ENCODE results near the gene METTL8. TPM values are rescaled to one million over a fixed set of nuclear protein-coding genes. Genes with fewer than 3 reads are reported as not detected.
A peak's percentile ranks its signal among the peaks of the same experiment; 100 is the strongest.

Gene METTL8
- total RNA-seq, 2 experiments from 2014 or later: 43.4 to 44.8 TPM

- Mint-ChIP-seq H3K27ac (no peak overlapping the region), H3K9me3 (peaks cover 3% of the 10 kb centered on the region), H3K4me1 (ENCODE audit: low read depth) (peaks cover 28% of the 10 kb centered on the region), H3K27me3 (no peaks in the 10 kb centered on the region), H3K4me3 (no peak overlapping the region), H3K36me3 (ENCODE audit: low read depth) (peaks cover 16% of the 10 kb centered on the region)
- no peak for ATAC-seq
- intact Hi-C loops (cut with micrococcal nuclease): loop anchor here (10.0 kb wide), 1 partner anchor 86 kb away; no protein-coding TSS in a partner anchor
- ChIA-PET CTCF (interaction anchor here (0.6 to 1.0 kb wide), 3 partner anchors 22 to 438 kb away, joined by 3 read pairs; no protein-coding TSS in a partner anchor), POLR2A (interaction anchor here (1.1 to 1.6 kb wide), 4 partner anchors 20 to 252 kb away, joined by 3 to 4 read pairs (median 3); no protein-coding TSS in a partner anchor)
- no peak for TF ChIP-seq CTCF (IDR thresholded peaks at IDR 0.05)
- no peak for DNase-seq
These were observed 22.6 kb downstream of the METTL8 start for GRCh38 chr2:171411214-171411613.

- ATAC-seq: no peak
- no peak for DNase-seq
- Mint-ChIP-seq H3K4me1 (ENCODE audit: low read depth) (peaks cover 23% of the 10 kb centered on the region), H3K4me3 (no peak overlapping the region), H3K36me3 (ENCODE audit: low read depth) (peaks cover 12% of the 10 kb centered on the region), H3K27me3 (no peaks in the 10 kb centered on the region), H3K9me3 (peaks cover 3% of the 10 kb centered on the region), H3K27ac (no peak overlapping the region)
- intact Hi-C loops (cut with micrococcal nuclease): loop anchor here (10.0 kb wide), 1 partner anchor 86 kb away; no protein-coding TSS in a partner anchor
- ChIA-PET POLR2A (interaction anchor here (1.1 to 1.6 kb wide), 5 partner anchors 19 to 252 kb away, joined by 3 to 8 read pairs (median 3); partner anchors contain the start of genes DCAF17 and METTL8), CTCF (interaction anchor here (0.8 to 1.0 kb wide), 2 partner anchors 22 to 438 kb away, joined by 3 read pairs; no protein-coding TSS in a partner anchor)
- TF ChIP-seq CTCF (IDR thresholded peaks at IDR 0.05): no peak
These were observed 23.2 kb downstream of the METTL8 start for GRCh38 chr2:171410624-171411023.

GRCh38 chr2:171410101-171410500 is 23.7 kb downstream of the METTL8 start:
- H3K27ac Mint-ChIP-seq: no peak overlapping the region
- H3K9me3 Mint-ChIP-seq: peaks cover 3% of the 10 kb centered on the region
- DNase-seq (no peak), ATAC-seq (no peak)
- no peak overlapping the region for H3K4me3 Mint-ChIP-seq
- peaks cover 27% of the 10 kb centered on the region for H3K4me1 Mint-ChIP-seq (ENCODE audit: low read depth)
- TF ChIP-seq CTCF (IDR thresholded peaks at IDR 0.05): no peak
- CTCF ChIA-PET: interaction anchor here (1.0 kb wide), 1 partner anchor 21 kb away, joined by 3 read pairs; no protein-coding TSS in a partner anchor
- H3K36me3 Mint-ChIP-seq (ENCODE audit: low read depth): peaks cover 15% of the 10 kb centered on the region
- intact Hi-C loops (cut with micrococcal nuclease): loop anchor here (10.0 kb wide), 1 partner anchor 85 kb away; no protein-coding TSS in a partner anchor
- H3K27me3 Mint-ChIP-seq: no peaks in the 10 kb centered on the region
- POLR2A ChIA-PET: interaction anchor here (1.1 to 1.6 kb wide), 4 partner anchors 23 to 251 kb away, joined by 3 to 8 read pairs (median 3); partner anchors contain the start of genes DCAF17 and METTL8

GRCh38 chr2:171409436-171409971 is 24.3 kb downstream of the METTL8 start:
- CTCF ChIA-PET: interaction anchor here (0.6 kb wide), 1 partner anchor 442 kb away, joined by 3 read pairs; no protein-coding TSS in a partner anchor
- no peak for TF ChIP-seq CTCF (IDR thresholded peaks at IDR 0.05)
- peak overlapping the region; percentile 32 for H3K27ac Mint-ChIP-seq

GRCh38 chr2:171407676-171408044 is 26.1 kb downstream of the METTL8 start:
- no peak overlapping the region for H3K4me3 Mint-ChIP-seq
- no peaks in the 10 kb centered on the region for H3K27me3 Mint-ChIP-seq
- ChIA-PET POLR2A (no interaction called here), CTCF (interaction anchor here (0.8 to 1.0 kb wide), 2 partner anchors 9 to 154 kb away, joined by 3 read pairs; no protein-coding TSS in a partner anchor)
- DNase-seq (no peak), ATAC-seq (no peak)
- intact Hi-C loops (cut with micrococcal nuclease): no loop called here
- H3K27ac Mint-ChIP-seq: no peak overlapping the region
- H3K36me3 Mint-ChIP-seq (ENCODE audit: low read depth): peaks cover 20% of the 10 kb centered on the region
- no peak for TF ChIP-seq CTCF (IDR thresholded peaks at IDR 0.05)
- peaks cover 38% of the 10 kb centered on the region for H3K4me1 Mint-ChIP-seq (ENCODE audit: low read depth)
- peaks cover 5% of the 10 kb centered on the region for H3K9me3 Mint-ChIP-seq

More at GRCh38 chr2:171409436-171409971, 24.3 kb downstream of the METTL8 start:
- DNase-seq (no peak), ATAC-seq (no peak)
- intact Hi-C loops (cut with micrococcal nuclease): no loop called here
- no peaks in the 10 kb centered on the region for H3K9me3 Mint-ChIP-seq
- H3K4me3 Mint-ChIP-seq: peak overlapping the region; percentile 9
- peaks cover 14% of the 10 kb centered on the region for H3K36me3 Mint-ChIP-seq (ENCODE audit: low read depth)
- H3K27me3 Mint-ChIP-seq: no peaks in the 10 kb centered on the region
- peaks cover 27% of the 10 kb centered on the region for H3K4me1 Mint-ChIP-seq (ENCODE audit: low read depth)
- POLR2A ChIA-PET: interaction anchor here (1.6 kb wide), 1 partner anchor 24 kb away, joined by 8 read pairs; the partner anchor contains the start of genes DCAF17 and METTL8
